Nephron (organoid): ENCODE data around the gene FZD7.

Source experiments
- H3K27ac Mint-ChIP-seq, 3 experiments: 2 replicates each; pipeline ENCODE4 v1.8.0; 2020; ENCODE audit warnings: mixed read lengths in 3 of 3, mild to moderate bottlenecking in 2 of 3, moderate library complexity in 1 of 3
- H3K27me3 Mint-ChIP-seq: 2 replicates; pipeline ENCODE4 v1.8.0; 2021; ENCODE audit warnings: low read depth, mild to moderate bottlenecking, moderate library complexity, mixed read lengths
- H3K36me3 Mint-ChIP-seq: 2 replicates; pipeline ENCODE4 v1.8.0; 2020; ENCODE audit warnings: low read depth, mixed read lengths
- H3K4me1 Mint-ChIP-seq: 2 replicates; pipeline ENCODE4 v1.8.0; 2020; ENCODE audit warnings: mixed read lengths
- H3K4me3 Mint-ChIP-seq, 3 experiments: 2 replicates each; pipeline ENCODE4 v1.8.0; 2020; ENCODE audit warnings: mild to moderate bottlenecking in 3 of 3, mixed read lengths in 3 of 3, moderate library complexity in 2 of 3
- H3K9me3 Mint-ChIP-seq: 2 replicates; pipeline ENCODE4 v1.8.0; 2020; ENCODE audit warnings: mixed read lengths
- CTCF ChIP-seq, 3 experiments: fragments of 200-600 bp; sonication (generic); IDR thresholded peaks; one replicate each; pipeline ENCODE4 v1.5.0; 2021; ENCODE audit warnings: antibody characterized with exemption in 3 of 3; ENCODE audit not compliant: unreplicated experiment in 3 of 3

The FZD7 gene

DNA sequence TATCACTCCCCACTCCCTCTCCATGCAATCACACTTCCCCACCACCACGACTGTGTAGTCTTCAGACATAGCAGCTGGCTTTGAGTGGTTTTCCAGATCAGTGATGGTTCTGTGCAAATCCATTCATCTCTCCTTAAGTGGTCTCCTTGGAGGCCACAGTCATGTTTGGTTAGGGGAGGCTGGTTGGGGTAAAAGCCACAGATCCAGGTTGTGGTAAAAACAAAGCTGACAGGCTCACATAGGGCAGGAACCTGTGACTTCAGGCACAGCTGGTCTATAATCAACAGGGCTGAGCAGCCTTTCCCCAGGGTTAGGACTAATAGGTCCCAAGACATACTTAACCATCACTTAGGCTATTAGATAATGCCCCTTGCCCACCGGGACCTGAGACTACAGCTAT is 46.2 kb upstream of the FZD7 start:
- H3K27ac Mint-ChIP-seq, result no peak overlapping the region
- H3K27me3 Mint-ChIP-seq, result peaks cover 3% of the 10 kb centered on the region
- H3K4me3 Mint-ChIP-seq, result no peak overlapping the region
- no peaks in the 10 kb centered on the region for H3K36me3 Mint-ChIP-seq
- TF ChIP-seq CTCF (IDR thresholded peaks at IDR 0.05; ENCODE audit: unreplicated experiment in 3 of 3), result no peak
- no peaks in the 10 kb centered on the region for H3K9me3 Mint-ChIP-seq
- peaks cover 41% of the 10 kb centered on the region for H3K4me1 Mint-ChIP-seq

- Mint-ChIP-seq H3K27me3 (peaks cover 3% of the 10 kb centered on the region), H3K27ac (no peak overlapping the region), H3K36me3 (no peaks in the 10 kb centered on the region), H3K4me3 (no peak overlapping the region), H3K9me3 (no peaks in the 10 kb centered on the region), H3K4me1 (peaks cover 26% of the 10 kb centered on the region)
- no peak for TF ChIP-seq CTCF (IDR thresholded peaks at IDR 0.05; ENCODE audit: unreplicated experiment in 3 of 3)
Observed at GRCh38 chr2:201990069-201990468, 43.6 kb upstream of the FZD7 start.

DNA sequence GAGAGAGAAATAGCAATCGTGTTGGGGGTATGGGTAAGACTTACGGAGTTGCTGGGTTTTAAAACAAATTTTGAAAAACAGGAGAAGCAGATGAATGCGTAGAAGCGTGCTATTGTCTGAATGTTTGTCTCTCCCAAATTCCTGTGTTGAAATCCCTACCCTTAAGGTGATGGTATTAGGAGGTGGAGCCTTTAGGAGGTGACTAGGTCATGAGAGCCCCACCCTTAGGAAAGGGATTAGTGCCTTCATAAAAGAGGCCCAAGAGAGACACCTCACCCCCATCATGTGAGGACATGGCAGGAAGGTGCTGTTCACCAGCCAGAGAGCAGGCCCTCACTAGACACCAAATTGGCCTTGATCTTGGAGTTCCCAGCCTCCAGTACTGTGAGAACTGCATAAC is 40.7 kb upstream of the FZD7 start:
- TF ChIP-seq CTCF (IDR thresholded peaks at IDR 0.05; ENCODE audit: unreplicated experiment in 3 of 3), result no peak
- H3K27me3 Mint-ChIP-seq, result no peaks in the 10 kb centered on the region
- H3K27ac Mint-ChIP-seq, result no peak overlapping the region
- H3K4me3 Mint-ChIP-seq, result no peak overlapping the region
- H3K4me1 Mint-ChIP-seq, result peaks cover 29% of the 10 kb centered on the region
- H3K36me3 Mint-ChIP-seq, result no peaks in the 10 kb centered on the region
- H3K9me3 Mint-ChIP-seq, result no peaks in the 10 kb centered on the region

DNA sequence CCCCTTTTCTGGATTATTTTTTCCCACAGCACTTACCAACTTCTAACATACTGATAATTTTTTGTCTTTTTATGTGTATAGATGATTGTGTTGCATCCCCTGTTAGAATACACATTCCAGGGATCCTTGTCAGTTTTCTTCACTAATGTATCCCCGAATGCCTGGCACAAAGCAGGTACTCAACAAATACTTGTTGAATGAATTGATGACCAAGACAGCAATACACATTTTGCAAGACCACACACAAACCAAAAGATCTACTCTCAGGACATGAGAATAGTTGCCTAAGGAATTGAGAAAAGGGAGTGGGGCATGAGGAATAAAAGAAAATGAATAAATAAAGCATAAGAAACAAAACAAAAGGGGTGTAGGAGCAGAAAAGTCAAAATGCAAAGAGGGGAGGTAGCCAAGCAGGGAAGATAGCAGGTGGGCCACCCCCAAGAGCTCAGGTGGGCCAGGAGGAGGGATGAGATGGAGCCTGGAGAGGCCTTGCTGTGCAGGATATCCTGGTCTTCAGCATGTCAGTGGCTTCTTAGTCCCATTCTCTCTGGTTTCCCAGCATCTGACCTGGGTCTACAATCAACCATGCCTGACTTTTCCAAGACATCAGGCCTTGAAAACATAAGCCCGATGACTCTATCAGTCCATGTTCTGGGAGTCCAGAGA is 38.5 kb upstream of the FZD7 start:
- peak overlapping the region in 2 of 3 experiments; percentile 25 to 49 for H3K27ac Mint-ChIP-seq
- peaks cover 36% of the 10 kb centered on the region for H3K4me1 Mint-ChIP-seq
- no peaks in the 10 kb centered on the region for H3K9me3 Mint-ChIP-seq
- no peak overlapping the region for H3K4me3 Mint-ChIP-seq
- no peaks in the 10 kb centered on the region for H3K36me3 Mint-ChIP-seq
- H3K27me3 Mint-ChIP-seq, result no peaks in the 10 kb centered on the region
- TF ChIP-seq CTCF (IDR thresholded peaks at IDR 0.05; ENCODE audit: unreplicated experiment in 3 of 3), result no peak

DNA sequence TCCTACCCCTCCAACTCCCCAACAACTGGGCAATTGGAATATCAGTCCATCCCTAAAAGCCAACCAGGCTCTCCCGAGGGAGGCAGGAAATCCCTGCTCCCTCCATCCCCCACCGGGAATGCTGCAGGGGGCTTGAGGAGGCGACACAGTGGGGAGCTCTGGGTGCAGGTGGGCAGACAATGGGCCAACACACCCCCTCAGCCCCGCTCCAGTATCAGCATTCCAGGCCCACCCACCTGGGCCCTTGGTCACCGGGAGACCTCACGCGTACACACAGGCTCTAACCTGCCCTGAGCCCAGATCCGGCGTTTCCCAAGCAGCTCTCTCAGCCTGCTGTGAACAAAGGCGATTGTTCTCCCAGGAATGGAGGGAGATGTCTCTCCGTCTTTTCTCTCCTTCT is 37.6 kb upstream of the FZD7 start:
- Mint-ChIP-seq H3K27me3 (no peaks in the 10 kb centered on the region), H3K9me3 (no peaks in the 10 kb centered on the region), H3K4me3 (no peak overlapping the region), H3K27ac (peak overlapping the region in 1 of 3 experiments; percentile 92), H3K4me1 (peaks cover 36% of the 10 kb centered on the region), H3K36me3 (no peaks in the 10 kb centered on the region)
- no peak for TF ChIP-seq CTCF (IDR thresholded peaks at IDR 0.05; ENCODE audit: unreplicated experiment in 3 of 3)

- Mint-ChIP-seq H3K9me3 (no peaks in the 10 kb centered on the region), H3K27me3 (no peaks in the 10 kb centered on the region), H3K27ac (peak overlapping the region; percentile 87 to 92 (median 92)), H3K4me1 (peaks cover 36% of the 10 kb centered on the region), H3K4me3 (no peak overlapping the region), H3K36me3 (no peaks in the 10 kb centered on the region)
- TF ChIP-seq CTCF (IDR thresholded peaks at IDR 0.05; ENCODE audit: unreplicated experiment in 3 of 3), result no peak
Observed at GRCh38 chr2:201996679-201997314, 36.9 kb upstream of the FZD7 start.
